Activated naive CD4-positive, alpha-beta T cell treated with anti-CD3 and anti-CD28 coated beads, Interleukin-2, amount 10 ng/mL, durations not matched to agents 7 days and 5 days (primary cell): ENCODE results near the gene SYT4.

Source experiments
- CTCF ChIA-PET: fragments of 350-600 bp; sonication (Branson Sonifier 250); formaldehyde crosslinking; loops from one replicate; lab custom pipeline; 2021; ENCODE audit warnings: antibody characterized with exemption; lab: Charles Lee
- DNase-seq: peaks from one replicate; pipeline ENCODE4 v3.0.0-alpha.2; 2020
- H3K27ac Mint-ChIP-seq: one replicate; pipeline ENCODE4 v1.8.0; 2021; ENCODE audit warnings: mild to moderate bottlenecking, moderate library complexity, mixed read lengths
- H3K27me3 Mint-ChIP-seq: one replicate; pipeline ENCODE4 v1.8.0; 2021; ENCODE audit warnings: mild to moderate bottlenecking, mixed read lengths
- H3K36me3 Mint-ChIP-seq: one replicate; pipeline ENCODE4 v1.8.0; 2021; ENCODE audit warnings: mixed read lengths
- H3K4me1 Mint-ChIP-seq: one replicate; pipeline ENCODE4 v1.8.0; 2021; ENCODE audit warnings: mixed read lengths
- H3K4me3 Mint-ChIP-seq: one replicate; pipeline ENCODE4 v1.8.0; 2021; ENCODE audit warnings: mild to moderate bottlenecking, moderate library complexity, mixed read lengths
- H3K9me3 Mint-ChIP-seq: one replicate; pipeline ENCODE4 v1.8.0; 2021; ENCODE audit warnings: mixed read lengths

Gene SYT4

DNA sequence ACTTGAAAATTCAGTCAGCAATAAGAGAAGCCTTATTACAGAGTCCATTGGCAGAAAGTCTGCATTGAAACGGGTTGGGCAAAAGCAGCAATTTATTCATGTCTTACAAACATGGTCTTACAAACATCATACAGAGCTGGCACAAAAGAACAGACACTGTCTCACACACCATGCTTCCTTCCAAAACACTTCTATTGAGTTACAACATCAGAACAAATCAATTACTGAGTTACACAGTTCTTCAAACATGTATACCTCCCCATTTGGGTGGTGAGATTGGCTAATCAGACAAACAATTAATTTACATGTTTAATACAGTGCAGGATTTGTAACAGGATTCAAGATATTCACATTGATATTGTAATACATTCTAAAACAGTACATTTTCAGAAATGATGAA, 9.5 kb downstream of the SYT4 start:
- no peak for DNase-seq
- Mint-ChIP-seq H3K4me1 (no peaks in the 10 kb centered on the region), H3K36me3 (no peaks in the 10 kb centered on the region), H3K27ac (no peak overlapping the region), H3K9me3 (peaks cover 8% of the 10 kb centered on the region), H3K4me3 (no peak overlapping the region), H3K27me3 (no peaks in the 10 kb centered on the region)
- CTCF ChIA-PET: no interaction called here

- Mint-ChIP-seq H3K9me3 (peaks cover 15% of the 10 kb centered on the region), H3K4me3 (no peak overlapping the region), H3K4me1 (no peaks in the 10 kb centered on the region), H3K27ac (no peak overlapping the region), H3K27me3 (no peaks in the 10 kb centered on the region), H3K36me3 (no peaks in the 10 kb centered on the region)
- no peak for DNase-seq
- CTCF ChIA-PET: no interaction called here
These were observed 11.8 kb downstream of the SYT4 start for GRCh38 chr18:43265465-43265864.

DNA sequence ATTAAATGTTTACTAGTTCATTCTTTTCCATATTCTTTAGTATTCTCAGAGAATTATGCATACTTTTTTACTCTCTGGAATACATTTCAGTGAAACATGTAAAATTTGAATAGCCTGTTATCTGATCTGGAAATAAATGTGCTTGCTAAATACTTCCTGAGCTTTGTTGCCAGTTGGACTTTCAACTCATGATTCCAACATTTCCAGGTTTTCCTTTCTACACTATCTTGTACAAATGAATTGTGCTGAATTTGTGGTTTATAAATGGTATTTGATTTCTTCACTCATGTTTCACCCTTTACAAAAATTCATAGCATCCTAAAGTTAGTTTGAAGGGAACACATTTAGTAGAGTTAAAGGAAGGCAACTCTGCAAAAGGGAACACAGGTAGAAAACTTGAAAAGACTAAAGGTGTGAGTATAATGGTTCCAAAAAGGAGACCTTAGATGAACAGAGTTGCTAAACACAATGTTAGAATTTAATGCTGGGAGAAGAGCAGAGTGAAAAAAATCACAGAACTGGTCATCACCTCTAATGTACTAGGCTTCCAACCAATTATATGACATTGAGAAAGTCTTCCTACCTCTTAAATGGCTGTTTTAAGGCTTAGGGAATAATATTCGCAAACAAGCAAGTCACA, 28.6 kb downstream of the SYT4 start:
- Mint-ChIP-seq H3K9me3 (no peaks in the 10 kb centered on the region), H3K36me3 (no peaks in the 10 kb centered on the region), H3K27ac (no peak overlapping the region), H3K27me3 (no peaks in the 10 kb centered on the region), H3K4me1 (no peaks in the 10 kb centered on the region), H3K4me3 (no peak overlapping the region)
- DNase-seq: no peak
- CTCF ChIA-PET: no interaction called here

DNA sequence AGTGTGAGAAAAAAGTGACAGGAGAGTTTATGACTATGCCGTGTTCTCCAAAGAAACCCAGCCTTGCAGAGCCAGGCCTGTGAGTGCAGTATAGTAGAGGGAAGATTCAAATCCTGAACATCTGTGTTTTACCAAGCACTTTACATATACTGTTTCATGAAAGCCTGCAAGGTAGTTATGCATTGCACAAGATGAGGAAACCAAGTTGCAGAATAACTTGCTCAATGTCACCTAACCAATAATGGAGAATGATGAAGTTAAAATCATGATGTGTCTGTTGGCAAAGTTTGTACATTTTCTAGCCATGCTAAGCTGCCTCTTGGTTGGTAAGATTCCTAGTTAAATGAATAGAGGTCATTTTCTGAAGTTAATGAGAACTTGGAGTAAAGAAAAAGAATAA, 29.3 kb downstream of the SYT4 start:
- CTCF ChIA-PET: no interaction called here
- Mint-ChIP-seq H3K4me3 (no peak overlapping the region), H3K4me1 (no peaks in the 10 kb centered on the region), H3K9me3 (no peaks in the 10 kb centered on the region), H3K27ac (no peak overlapping the region), H3K27me3 (no peaks in the 10 kb centered on the region), H3K36me3 (no peaks in the 10 kb centered on the region)
- no peak for DNase-seq

- Mint-ChIP-seq H3K27ac (no peak overlapping the region), H3K9me3 (peaks cover 11% of the 10 kb centered on the region), H3K4me3 (no peak overlapping the region), H3K27me3 (no peaks in the 10 kb centered on the region), H3K4me1 (no peaks in the 10 kb centered on the region), H3K36me3 (no peaks in the 10 kb centered on the region)
- no peak for DNase-seq
- CTCF ChIA-PET: no interaction called here
These were observed 38.9 kb downstream of the SYT4 start for GRCh38 chr18:43238429-43238828.

DNA sequence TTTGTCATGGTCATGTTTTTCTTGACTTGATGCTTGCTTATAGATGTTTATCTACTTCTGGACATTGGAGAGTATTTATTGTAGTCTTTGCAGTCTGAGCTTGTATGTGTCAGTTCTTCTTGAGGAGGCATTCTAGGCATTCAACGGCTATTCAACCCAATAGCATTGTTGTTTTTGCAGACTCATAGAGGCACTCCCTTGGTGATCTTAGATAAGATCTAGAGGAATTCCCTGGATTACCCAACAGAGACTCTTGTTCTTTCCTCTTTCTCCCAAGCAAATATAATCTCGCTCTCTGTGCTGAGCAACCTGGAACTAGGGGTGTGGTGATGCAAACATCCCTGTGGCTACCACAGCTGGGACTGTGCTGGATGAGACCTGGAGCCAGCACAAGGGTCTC, 40.4 kb downstream of the SYT4 start:
- CTCF ChIA-PET: no interaction called here
- H3K27ac Mint-ChIP-seq: no peak overlapping the region
- H3K27me3 Mint-ChIP-seq: no peaks in the 10 kb centered on the region
- no peak overlapping the region for H3K4me3 Mint-ChIP-seq
- H3K36me3 Mint-ChIP-seq: no peaks in the 10 kb centered on the region
- H3K9me3 Mint-ChIP-seq: peaks cover 11% of the 10 kb centered on the region
- H3K4me1 Mint-ChIP-seq: no peaks in the 10 kb centered on the region
- DNase-seq: no peak

- H3K4me3 Mint-ChIP-seq: no peak overlapping the region
- peaks cover 11% of the 10 kb centered on the region for H3K9me3 Mint-ChIP-seq
- no peaks in the 10 kb centered on the region for H3K4me1 Mint-ChIP-seq
- no peaks in the 10 kb centered on the region for H3K36me3 Mint-ChIP-seq
- H3K27me3 Mint-ChIP-seq: no peaks in the 10 kb centered on the region
- CTCF ChIA-PET: no interaction called here
- no peak overlapping the region for H3K27ac Mint-ChIP-seq
- no peak for DNase-seq
These were observed 42.4 kb downstream of the SYT4 start for GRCh38 chr18:43234889-43235288.

DNA sequence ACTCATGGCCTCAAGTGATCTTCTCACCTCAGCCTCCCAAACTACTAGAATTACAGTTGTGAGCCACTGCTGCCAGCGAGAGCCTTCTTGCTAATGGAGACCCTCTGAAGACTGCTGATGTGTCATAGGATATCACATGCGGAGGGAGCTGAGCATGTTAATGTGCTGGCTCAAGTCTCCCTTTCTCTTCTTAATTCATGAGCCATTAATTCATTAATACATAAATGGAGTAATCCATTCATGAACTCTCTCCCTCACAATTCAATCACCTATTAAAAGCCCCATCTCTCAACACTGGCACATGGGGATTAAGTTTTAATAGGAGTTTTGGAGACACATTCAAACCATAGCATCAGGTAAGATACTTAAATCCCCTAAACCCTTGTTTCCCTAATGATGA, 54.8 kb downstream of the SYT4 start:
- Mint-ChIP-seq H3K27ac (no peak overlapping the region), H3K9me3 (peaks cover 4% of the 10 kb centered on the region), H3K36me3 (no peaks in the 10 kb centered on the region), H3K27me3 (no peaks in the 10 kb centered on the region), H3K4me3 (no peak overlapping the region), H3K4me1 (no peaks in the 10 kb centered on the region)
- DNase-seq: no peak
- CTCF ChIA-PET: no interaction called here

DNA sequence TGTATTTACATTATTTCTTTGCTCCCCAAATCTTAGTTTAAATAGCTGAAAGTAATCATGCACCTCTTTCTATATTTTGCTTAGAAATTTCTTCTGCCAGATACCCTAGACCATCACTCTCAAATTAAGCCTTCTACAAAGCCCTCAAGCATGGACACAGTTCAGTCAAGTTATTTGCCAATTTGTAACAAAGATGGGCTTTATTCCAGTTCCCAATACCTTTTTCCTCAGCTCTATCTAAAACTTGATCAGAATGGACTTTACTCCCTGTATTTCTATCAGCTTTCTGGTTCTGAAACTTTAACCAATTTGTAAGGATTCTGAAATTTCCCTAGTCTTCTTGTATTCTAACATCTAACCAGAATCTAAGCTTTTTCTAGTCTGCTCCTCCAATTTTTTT, 56.6 kb downstream of the SYT4 start:
- Mint-ChIP-seq H3K9me3 (peaks cover 3% of the 10 kb centered on the region), H3K4me1 (no peaks in the 10 kb centered on the region), H3K27ac (no peak overlapping the region), H3K27me3 (no peaks in the 10 kb centered on the region), H3K36me3 (no peaks in the 10 kb centered on the region), H3K4me3 (no peak overlapping the region)
- CTCF ChIA-PET: no interaction called here
- no peak for DNase-seq
